AG04450 (cell line): ENCODE measurements around the gene MALRD1. TPM values are rescaled to one million over a fixed set of nuclear protein-coding genes. Genes with fewer than 3 reads are reported as not detected.

Experiments used
- CTCF ChIA-PET: fragments of 300-600, 350-600 bp; formaldehyde crosslinking; extraction: SDS; loops from one replicate; lab custom pipeline; 2022; ENCODE audit warnings: antibody characterized with exemption, inconsistent platforms; lab: Charles Lee
- POLR2A ChIA-PET: fragments of 350-600 bp; formaldehyde crosslinking; extraction: SDS; loops from one replicate; lab custom pipeline; 2021; ENCODE audit warnings: antibody characterized with exemption, inconsistent platforms; lab: Yijun Ruan, JAX
- DNase-seq: peaks from one replicate; pipeline ENCODE4 v3.0.0-alpha.2; 2011; ENCODE audit warnings: low read depth, low spot score
- H3K27ac ChIP-seq: one replicate; pipeline ENCODE4 v1.5.1; 2012; ENCODE audit warnings: low read depth, low read length, control low read depth
- H3K27me3 ChIP-seq: one replicate; pipeline ENCODE4 v1.6.0; 2012; ENCODE audit warnings: low read length; ENCODE audit not compliant: control insufficient read depth, insufficient read depth
- H3K4me3 ChIP-seq: 2 replicates; pipeline ENCODE4 v1.5.1; 2011; ENCODE audit warnings: mild to moderate bottlenecking, low read depth, low read length, control low read depth
- H3K9me3 ChIP-seq: 2 replicates; pipeline ENCODE4 v1.5.1; 2012; ENCODE audit warnings: low read length; ENCODE audit not compliant: control insufficient read depth, insufficient read depth
- CTCF ChIP-seq: IDR thresholded peaks from 2 replicates; pipeline ENCODE4 v1.5.1; 2011; ENCODE audit warnings: low read depth, low read length, control low read depth, inconsistent platforms
- polyA plus RNA-seq: library from polyadenylated mRNA; depleted of rRNA; stranded (reverse); fragments of >200 nt; gene quantifications from 2 replicates; pipeline ENCODE4 v1.2.3, GENCODE V29; 2011

Gene MALRD1
- polyA plus RNA-seq, 1 experiment, result 2.4 TPM

- no peak for TF ChIP-seq CTCF
- Histone ChIP-seq H3K27ac (no peak overlapping the region), H3K4me3 (no peak overlapping the region), H3K9me3 (no peaks in the 10 kb centered on the region), H3K27me3 (no peaks in the 10 kb centered on the region)
- CTCF ChIA-PET, result interaction anchor here (0.8 to 1.3 kb wide), 2 partner anchors 25 to 29 kb away, joined by 3 read pairs; no protein-coding TSS in a partner anchor
- POLR2A ChIA-PET, result no interaction called here
- DNase-seq, result no peak
Measured at GRCh38 chr10:19658622-19659233, 610.1 kb downstream of the MALRD1 start.

GRCh38 chr10:19659920-19660655, 611.5 kb downstream of the MALRD1 start:
- Histone ChIP-seq H3K9me3 (no peaks in the 10 kb centered on the region), H3K4me3 (no peak overlapping the region), H3K27ac (no peak overlapping the region), H3K27me3 (no peaks in the 10 kb centered on the region)
- ChIA-PET CTCF (no interaction called here), POLR2A (no interaction called here)
- no peak for DNase-seq
- no peak for TF ChIP-seq CTCF

- CTCF ChIA-PET, result no interaction called here
- no peak for DNase-seq
- no peak for TF ChIP-seq CTCF
- Histone ChIP-seq H3K4me3 (no peak overlapping the region), H3K27ac (no peak overlapping the region), H3K9me3 (no peaks in the 10 kb centered on the region), H3K27me3 (no peaks in the 10 kb centered on the region)
- POLR2A ChIA-PET, result no interaction called here
Measured at GRCh38 chr10:19663344-19663743, 614.7 kb downstream of the MALRD1 start.

- Histone ChIP-seq H3K27ac (no peak overlapping the region), H3K27me3 (no peaks in the 10 kb centered on the region), H3K4me3 (no peak overlapping the region), H3K9me3 (no peaks in the 10 kb centered on the region)
- DNase-seq, result no peak
- no peak for TF ChIP-seq CTCF
- POLR2A ChIA-PET, result no interaction called here
- CTCF ChIA-PET, result no interaction called here
Measured at GRCh38 chr10:19668116-19668515, 619.5 kb downstream of the MALRD1 start.

- TF ChIP-seq CTCF, result no peak
- no peaks in the 10 kb centered on the region for H3K9me3 ChIP-seq
- no peak overlapping the region for H3K4me3 ChIP-seq
- POLR2A ChIA-PET, result no interaction called here
- no peaks in the 10 kb centered on the region for H3K27me3 ChIP-seq
- CTCF ChIA-PET, result no interaction called here
- no peak for DNase-seq
- no peak overlapping the region for H3K27ac ChIP-seq
Measured at GRCh38 chr10:19676063-19676462, 627.5 kb downstream of the MALRD1 start.
